GM04503 (cell line): Measurements from ENCODE around the gene LRRC45.

ENCODE experiments used
- DNase-seq: peaks from one replicate; pipeline ENCODE4 v3.0.0-alpha.2; 2012; ENCODE audit warnings: low read depth

LRRC45 gene

DNA sequence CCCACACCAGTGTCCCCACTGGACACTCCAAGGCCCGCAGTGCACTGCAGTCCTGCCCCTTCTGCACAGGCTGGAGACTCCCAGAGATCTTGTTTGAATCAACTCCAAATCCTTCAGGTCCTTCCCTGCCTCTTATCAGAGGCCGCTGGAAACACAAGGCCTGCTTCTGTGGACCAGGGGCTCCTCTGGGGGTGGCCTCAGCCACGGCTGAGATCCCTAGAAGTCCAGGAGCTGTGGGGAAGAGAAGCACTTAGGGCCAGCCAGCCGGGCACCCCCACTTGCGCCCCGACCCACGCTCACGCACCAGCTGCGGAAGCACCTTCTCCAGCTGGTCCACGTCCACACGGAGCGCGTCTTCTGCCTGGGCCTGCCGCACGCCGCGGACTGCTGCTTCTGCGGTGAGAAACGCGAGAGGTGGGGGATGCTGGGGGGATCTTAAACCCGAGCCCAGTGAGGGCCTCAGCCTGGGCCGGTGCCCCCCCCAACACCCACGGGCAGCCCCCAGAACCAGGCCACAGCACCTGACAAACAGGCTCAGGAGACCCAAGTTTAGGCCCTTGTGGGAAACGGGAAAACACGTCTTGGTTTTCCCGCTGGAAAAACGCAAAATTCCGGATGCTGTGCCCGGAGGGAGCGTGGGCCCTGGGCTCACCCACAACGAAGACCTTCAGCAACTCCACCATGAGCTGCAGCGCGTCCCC is 4.0 kb upstream of the LRRC45 start:
- DNase-seq, result no peak

- DNase-seq, result no peak
Measured at GRCh38 chr17:82019690-82020571, 3.2 kb upstream of the LRRC45 start.

GRCh38 chr17:82020572-82021106 is 2.5 kb upstream of the LRRC45 start:
- no peak for DNase-seq

GRCh38 chr17:82021107-82021899 is 1.8 kb upstream of the LRRC45 start:
- no peak for DNase-seq

- DNase-seq, result no peak
Measured at GRCh38 chr17:82021900-82022309, 1.2 kb upstream of the LRRC45 start.

DNA sequence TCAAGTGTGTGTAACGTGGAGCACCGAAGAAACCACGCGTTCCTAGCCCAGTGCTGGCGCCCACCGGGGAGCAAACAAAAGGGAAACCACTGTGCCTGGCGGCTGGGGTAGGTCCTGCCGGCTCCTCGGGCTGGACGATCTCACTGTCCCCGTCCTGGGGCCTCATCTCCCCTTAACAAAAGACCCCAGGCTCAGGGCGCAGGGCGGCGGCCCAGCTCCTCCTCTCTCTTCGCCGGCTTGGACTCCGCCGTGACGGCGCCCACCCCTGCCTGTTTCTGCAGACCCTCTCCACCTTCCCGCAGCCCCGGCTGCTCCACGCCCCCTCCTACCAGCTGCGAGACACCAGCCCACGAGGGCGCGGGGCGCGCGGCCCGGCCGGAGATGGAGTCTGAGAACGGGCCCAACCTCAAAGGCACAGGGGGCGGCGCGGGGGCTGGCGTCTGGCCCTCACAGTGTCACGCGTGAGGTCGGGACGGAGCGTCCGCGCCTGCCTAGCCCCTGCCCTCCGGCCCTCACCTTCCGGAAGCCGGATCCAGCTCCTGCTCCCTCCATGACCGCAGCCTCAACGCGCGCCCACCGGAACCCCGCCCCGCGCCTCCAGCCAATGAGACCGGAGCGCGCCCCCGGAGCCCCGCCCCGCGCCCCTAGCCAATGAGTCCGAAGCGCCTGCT is 660 bp upstream of the LRRC45 start, which contains the start of gene CENPX:
Gene CENPX (minus strand): TSS at position 569 of the 671 bp plus-strand sequence. CDS start 17 bp downstream, at position 552.
- no peak for DNase-seq

DNA sequence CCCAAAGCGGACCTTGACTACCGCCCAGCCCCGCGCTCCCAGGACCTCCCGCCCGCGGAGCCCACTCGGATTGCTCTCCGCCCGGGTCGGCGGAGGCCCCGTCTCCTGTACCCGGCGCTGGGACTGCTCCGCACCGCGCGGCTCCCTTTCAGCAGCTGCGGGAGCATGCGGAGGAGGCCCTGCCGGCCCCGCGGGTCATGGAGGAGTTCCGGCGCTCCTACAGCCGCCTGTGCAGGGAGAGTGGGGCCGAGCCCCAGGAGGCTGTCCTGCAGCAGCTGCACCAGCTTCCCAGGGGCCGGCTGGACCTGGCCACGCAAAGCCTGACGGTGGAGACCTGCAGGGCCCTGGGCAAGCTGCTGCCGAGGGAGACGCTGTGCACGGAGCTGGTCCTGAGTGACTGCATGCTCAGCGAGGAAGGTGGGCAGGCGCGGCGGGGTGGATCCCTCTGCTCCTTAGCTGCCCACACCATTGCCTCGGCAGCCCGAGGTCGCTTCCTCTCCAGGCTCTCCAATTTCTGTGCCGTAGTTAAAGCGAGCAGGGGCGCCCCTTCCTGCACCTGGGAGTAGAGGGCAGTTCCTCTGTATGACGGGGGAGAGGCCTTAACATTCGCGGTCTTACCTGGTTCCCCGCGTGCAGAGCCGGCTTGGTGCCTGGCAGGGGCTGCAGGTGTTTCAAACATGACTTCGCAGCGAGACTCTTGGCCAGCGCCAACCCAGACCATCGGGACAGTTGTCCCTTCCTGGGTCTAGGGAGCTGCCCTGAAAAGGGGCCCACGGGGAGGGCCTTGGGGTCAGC is 539 bp downstream of the LRRC45 start:
- no peak for DNase-seq

- DNase-seq, result no peak
Measured at GRCh38 chr17:82024859-82025258, 1.8 kb downstream of the LRRC45 start.

DNA sequence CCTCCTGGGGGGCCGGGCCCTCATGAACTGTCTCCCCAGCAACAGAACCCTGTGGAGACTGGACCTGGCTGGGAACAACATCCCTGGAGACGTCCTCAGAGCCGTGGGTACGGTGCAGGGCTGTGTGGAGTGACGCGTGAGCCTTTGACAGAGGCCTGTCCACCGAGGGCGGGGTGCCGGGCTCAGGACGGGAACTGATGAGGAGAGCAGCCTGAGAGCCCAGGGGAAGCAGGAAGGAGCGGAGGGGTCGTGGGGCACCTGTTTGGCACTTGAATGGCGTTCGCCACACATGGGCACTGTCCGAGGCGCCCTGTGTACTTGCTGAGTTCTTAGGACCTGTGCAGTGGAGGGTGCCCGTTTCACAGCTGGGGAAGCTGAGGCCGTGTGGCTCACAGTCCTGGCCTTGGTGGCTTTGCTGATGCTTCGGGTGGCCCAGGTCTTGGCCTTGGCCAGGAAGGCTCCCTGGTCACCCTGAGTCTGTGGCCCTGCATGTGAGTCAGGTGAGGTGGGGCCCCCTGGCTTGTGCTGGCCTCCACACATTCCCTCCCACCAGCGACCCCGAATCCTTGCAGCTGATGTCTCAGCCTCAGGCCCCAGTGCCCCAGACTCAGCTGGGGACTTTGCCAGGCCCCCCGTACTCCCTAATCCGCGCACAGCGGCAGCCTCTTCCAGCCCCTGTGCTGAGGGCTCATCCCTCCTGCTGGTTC is 2.4 kb downstream of the LRRC45 start:
- no peak for DNase-seq

GRCh38 chr17:82028246-82028645 is 5.1 kb downstream of the LRRC45 start:
- DNase-seq, result no peak

GRCh38 chr17:82028966-82029365 is 5.9 kb downstream of the LRRC45 start:
- no peak for DNase-seq

GRCh38 chr17:82029391-82029790 is 6.3 kb downstream of the LRRC45 start:
- no peak for DNase-seq

- DNase-seq, result no peak
Measured at GRCh38 chr17:82029990-82030469, 6.9 kb downstream of the LRRC45 start.

GRCh38 chr17:82030470-82031302 is 7.6 kb downstream of the LRRC45 start:
- no peak for DNase-seq

DNA sequence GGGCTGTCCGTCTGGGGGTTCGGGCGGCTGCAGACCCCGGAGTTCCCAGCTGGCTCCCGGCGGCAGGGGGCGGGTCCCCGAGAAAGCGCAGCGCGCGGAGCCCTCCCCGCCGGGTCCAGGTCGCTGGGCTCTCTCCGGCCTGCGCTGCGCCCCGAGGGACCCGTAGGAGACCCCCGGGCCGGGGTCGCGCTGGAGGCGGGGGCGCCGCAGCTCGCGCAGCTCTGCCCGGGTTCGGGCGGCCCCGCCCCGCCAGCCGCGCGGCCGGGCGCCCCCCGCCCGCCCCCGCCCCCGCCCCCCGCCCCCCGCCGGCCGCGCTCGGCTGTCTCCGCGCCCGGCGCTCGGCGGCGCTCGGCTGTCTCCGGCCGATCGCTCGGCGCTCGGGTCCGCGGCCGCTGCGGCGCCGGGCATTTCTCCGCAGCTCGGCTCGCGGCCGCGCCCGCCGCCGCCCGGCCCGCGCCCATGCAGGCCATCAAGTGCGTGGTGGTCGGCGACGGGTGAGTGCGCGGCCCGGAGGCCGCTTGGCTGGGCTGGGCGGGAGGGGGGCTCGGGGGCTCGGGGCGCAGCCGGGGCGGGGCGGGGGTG is 8.3 kb downstream of the LRRC45 start, which contains the start of gene RAC3:
Gene RAC3 (plus strand): TSS at position 376 of the 582 bp plus-strand sequence. CDS start 84 bp downstream, at position 460.
- DNase-seq, result no peak

- DNase-seq, result no peak
Measured at GRCh38 chr17:82031885-82032627, 9.0 kb downstream of the LRRC45 start.

DNA sequence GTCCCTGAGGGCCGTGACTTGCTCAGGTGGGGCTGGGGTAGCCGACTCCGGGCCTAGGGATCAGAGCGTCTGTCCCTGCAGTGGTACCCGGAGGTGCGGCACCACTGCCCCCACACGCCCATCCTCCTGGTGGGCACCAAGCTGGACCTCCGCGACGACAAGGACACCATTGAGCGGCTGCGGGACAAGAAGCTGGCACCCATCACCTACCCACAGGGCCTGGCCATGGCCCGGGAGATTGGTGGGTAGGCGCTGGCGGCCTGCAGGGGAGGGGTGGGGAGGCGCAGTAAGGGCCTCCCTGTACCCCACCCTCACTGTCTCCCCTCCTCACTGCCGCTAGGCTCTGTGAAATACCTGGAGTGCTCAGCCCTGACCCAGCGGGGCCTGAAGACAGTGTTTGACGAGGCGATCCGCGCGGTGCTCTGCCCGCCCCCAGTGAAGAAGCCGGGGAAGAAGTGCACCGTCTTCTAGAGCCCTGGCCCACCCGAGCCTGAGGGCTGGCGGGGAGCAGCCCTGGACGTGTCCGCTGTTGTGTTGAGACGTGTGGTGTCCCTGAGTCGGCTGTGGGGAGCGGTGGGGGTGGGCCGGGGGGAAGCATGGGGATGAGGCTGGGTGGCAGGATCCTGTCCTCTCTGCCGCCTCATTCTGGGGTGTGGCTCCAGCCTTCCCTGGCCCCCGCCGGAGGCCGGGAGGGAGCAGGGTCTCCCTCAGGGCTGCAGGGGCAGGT is 10.4 kb downstream of the LRRC45 start:
- DNase-seq, result no peak
